Natural killer cell (primary cell): Measurements from ENCODE around the gene CDC34. TPM values are rescaled to one million over a fixed set of nuclear protein-coding genes. Genes with fewer than 3 reads are reported as not detected.
A peak's percentile ranks its signal among the peaks of the same experiment; 100 is the strongest.

ENCODE experiments used
- ATAC-seq, 3 donors: fragments of 150-1000 bp in 2 of 3; fragments of 200-7000 bp in 1 of 3; cut with Tn5 transposase; 1 replicate in 1 of 3; 2 replicates in 2 of 3; pipeline ENCODE4 v1.10.0; 2021; ENCODE audit warnings: mild to moderate bottlenecking in 2 of 3, moderate library complexity in 2 of 3
- DNase-seq, 2 donors: peaks; one replicate each; pipeline versions ENCODE4 v3.0.0 to v3.0.0-alpha.2; 2013 to 2021; ENCODE audit warnings: mixed read lengths in 1 of 2
- H3K27ac ChIP-seq: one replicate; pipeline ENCODE4 v1.5.1; 2013; ENCODE audit warnings: mild to moderate bottlenecking, low read length
- H3K27me3 ChIP-seq: one replicate; pipeline ENCODE4 v1.6.1; 2013; ENCODE audit warnings: low read length; ENCODE audit not compliant: control insufficient read depth, insufficient read depth
- H3K36me3 ChIP-seq: one replicate; pipeline ENCODE4 v1.6.1; 2013; ENCODE audit warnings: low read length; ENCODE audit not compliant: control insufficient read depth, insufficient read depth
- H3K4me1 ChIP-seq: one replicate; pipeline ENCODE4 v1.6.1; 2013; ENCODE audit warnings: low read length; ENCODE audit not compliant: control insufficient read depth, insufficient read depth
- H3K4me3 ChIP-seq: one replicate; pipeline ENCODE4 v1.5.1; 2013; ENCODE audit warnings: low read length
- H3K9me3 ChIP-seq: one replicate; pipeline ENCODE4 v1.6.1; 2013; ENCODE audit warnings: low read length; ENCODE audit not compliant: control insufficient read depth, insufficient read depth
- H3K27ac Mint-ChIP-seq, 2 donors: one replicate each; pipeline ENCODE4 v1.8.0; 2022; ENCODE audit warnings: mild to moderate bottlenecking in 2 of 2, mixed read lengths in 2 of 2, moderate library complexity in 1 of 2
- H3K27me3 Mint-ChIP-seq, 2 donors: one replicate each; pipeline ENCODE4 v1.8.0; 2022; ENCODE audit warnings: low read depth in 2 of 2, mixed read lengths in 2 of 2
- H3K36me3 Mint-ChIP-seq: one replicate; pipeline ENCODE4 v1.8.0; 2022; ENCODE audit warnings: mixed read lengths
- H3K4me1 Mint-ChIP-seq, 2 donors: one replicate each; pipeline ENCODE4 v1.8.0; 2022; ENCODE audit warnings: mixed read lengths in 2 of 2
- H3K4me3 Mint-ChIP-seq: one replicate; pipeline ENCODE4 v1.8.0; 2022; ENCODE audit warnings: mild to moderate bottlenecking, moderate library complexity, mixed read lengths
- H3K9me3 Mint-ChIP-seq, 2 donors: one replicate each; pipeline ENCODE4 v1.8.0; 2022; ENCODE audit warnings: mixed read lengths in 2 of 2
- CTCF ChIP-seq: fragments of 200-600 bp; IDR thresholded peaks from one replicate; pipeline ENCODE4 v1.8.0; 2022; ENCODE audit warnings: antibody characterized with exemption
- WGBS: methylation state at CpG from one replicate; pipeline ENCODE4 v1.1.7; 2013; ENCODE audit warnings: missing lambda C conversion rate; ENCODE audit not compliant: insufficient coverage; 5-methylcytosine and 5-hydroxymethylcytosine counted together
- intact Hi-C: fragments of 100-400 bp; cut with micrococcal nuclease; formaldehyde crosslinking; loops from one replicate; pipeline ENCODE4 v1.14.2; 2022
- total RNA-seq, 4 donors: library from RNA; stranded (reverse); fragments of 120-200 nt in 1 of 4; gene quantifications; one replicate each; pipeline versions ENCODE4 v1.2.3 to v1.2.4, GENCODE V29; 2013 to 2022

CDC34 gene
- total RNA-seq, 3 donors from 2014 or later (not counting 1 experiment from before 2014, with no cell fraction given) = 68.5 to 114 (median 101) TPM

DNA sequence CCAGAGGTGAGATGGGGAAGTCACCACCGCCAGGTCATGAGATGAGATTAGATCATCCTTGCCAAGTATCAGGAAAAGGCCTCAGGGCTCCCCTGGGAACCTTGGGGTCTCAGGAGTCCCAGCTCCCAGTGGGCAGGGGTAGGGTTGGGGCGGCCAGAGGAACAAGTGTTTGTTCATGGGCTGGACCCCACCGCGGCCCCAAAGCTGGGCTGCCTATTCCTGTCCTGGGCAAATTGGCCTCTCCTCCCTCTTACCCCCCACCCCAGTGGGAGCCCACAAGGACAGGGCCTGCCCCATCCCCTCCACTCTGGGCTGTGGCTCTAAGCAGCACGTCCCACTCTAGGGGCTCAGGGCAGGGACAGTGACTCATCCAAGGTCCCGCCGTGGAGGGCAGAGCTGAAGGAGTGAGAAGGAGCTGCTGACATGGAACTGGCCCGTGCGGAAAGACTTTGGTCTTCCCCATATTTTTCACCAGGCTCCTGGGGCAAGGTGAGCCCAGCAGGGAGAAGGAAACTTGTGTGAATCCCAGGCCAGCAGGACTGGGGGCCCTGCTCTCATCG lies 54.1 kb downstream of the CDC34 start:
- Histone ChIP-seq H3K27ac (no peak overlapping the region), H3K4me1 (peaks cover 30% of the 10 kb centered on the region), H3K9me3 (no peaks in the 10 kb centered on the region), H3K36me3 (peaks cover 22% of the 10 kb centered on the region), H3K27me3 (peaks cover 12% of the 10 kb centered on the region), H3K4me3 (no peak overlapping the region)
- intact Hi-C loops = no loop called here
- no peaks in the 10 kb centered on the region for H3K36me3 Mint-ChIP-seq
- H3K4me3 Mint-ChIP-seq = no peak overlapping the region
- 83% methylated on average over 10 of the region's 10 CpGs for WGBS
- no peak for ATAC-seq
- TF ChIP-seq CTCF = no peak
- no peak overlapping the region for H3K27ac Mint-ChIP-seq
- no peak for DNase-seq
- no peaks in the 10 kb centered on the region for H3K27me3 Mint-ChIP-seq
- no peaks in the 10 kb centered on the region for H3K9me3 Mint-ChIP-seq
- H3K4me1 Mint-ChIP-seq = peaks cover 5 to 6% of the 10 kb centered on the region in 2 donors

GRCh38 chr19:588093-588740 lies 56.7 kb downstream of the CDC34 start:
- intact Hi-C loops = no loop called here
- H3K27ac ChIP-seq = no peak overlapping the region
- no peaks in the 10 kb centered on the region for H3K36me3 Mint-ChIP-seq
- no peak overlapping the region for H3K4me3 ChIP-seq
- no peak overlapping the region for H3K27ac Mint-ChIP-seq
- peaks cover 3% of the 10 kb centered on the region for H3K36me3 ChIP-seq
- WGBS = 8% methylated on average over 41 of the region's 41 CpGs
- H3K4me3 Mint-ChIP-seq = peak overlapping the region; percentile 37
- DNase-seq = peak in 1 of 2 donors; percentile 80
- peaks cover 0 to 4% of the 10 kb centered on the region in 2 donors for H3K27me3 Mint-ChIP-seq
- peaks cover 24% of the 10 kb centered on the region for H3K27me3 ChIP-seq
- H3K4me1 ChIP-seq = peaks cover 35% of the 10 kb centered on the region
- no peaks in the 10 kb centered on the region for H3K9me3 Mint-ChIP-seq
- H3K9me3 ChIP-seq = no peaks in the 10 kb centered on the region
- TF ChIP-seq CTCF = no peak
- ATAC-seq = peak; percentile 37 to 56 (median 49)
- H3K4me1 Mint-ChIP-seq = peaks cover 5 to 12% of the 10 kb centered on the region in 2 donors

GRCh38 chr19:588741-589692 lies 57.5 kb downstream of the CDC34 start:
- no peak for TF ChIP-seq CTCF
- H3K4me3 Mint-ChIP-seq = peak overlapping the region; percentile 56
- H3K27ac Mint-ChIP-seq = no peak overlapping the region
- H3K9me3 Mint-ChIP-seq = no peaks in the 10 kb centered on the region
- peaks cover 24% of the 10 kb centered on the region for H3K27me3 ChIP-seq
- ATAC-seq (no peak), DNase-seq (peak in 1 of 2 donors; percentile 45)
- H3K9me3 ChIP-seq = no peaks in the 10 kb centered on the region
- H3K36me3 ChIP-seq = no peaks in the 10 kb centered on the region
- intact Hi-C loops = no loop called here
- H3K4me3 ChIP-seq = no peak overlapping the region
- H3K36me3 Mint-ChIP-seq = no peaks in the 10 kb centered on the region
- H3K27me3 Mint-ChIP-seq = peaks cover 0 to 4% of the 10 kb centered on the region in 2 donors
- H3K4me1 ChIP-seq = peaks cover 32% of the 10 kb centered on the region
- H3K4me1 Mint-ChIP-seq = peaks cover under 1 to 7% of the 10 kb centered on the region in 2 donors
- H3K27ac ChIP-seq = no peak overlapping the region
- WGBS = 21% methylated on average over 54 of the region's 54 CpGs
